NAMALWA (cell line): ENCODE measurements around the gene DNAH8.
A peak's percentile ranks its signal among the peaks of the same experiment; 100 is the strongest.
"Not testable (repeated sequence)": the region's sequence is repeated elsewhere in the genome, so short reads cannot be mapped to it uniquely, and the experiment has no call there.

Source experiments
- DNase-seq: peaks from one replicate; pipeline ENCODE4 v3.0.0-alpha.2; 2015; ENCODE audit warnings: low spot score

Gene DNAH8

DNA sequence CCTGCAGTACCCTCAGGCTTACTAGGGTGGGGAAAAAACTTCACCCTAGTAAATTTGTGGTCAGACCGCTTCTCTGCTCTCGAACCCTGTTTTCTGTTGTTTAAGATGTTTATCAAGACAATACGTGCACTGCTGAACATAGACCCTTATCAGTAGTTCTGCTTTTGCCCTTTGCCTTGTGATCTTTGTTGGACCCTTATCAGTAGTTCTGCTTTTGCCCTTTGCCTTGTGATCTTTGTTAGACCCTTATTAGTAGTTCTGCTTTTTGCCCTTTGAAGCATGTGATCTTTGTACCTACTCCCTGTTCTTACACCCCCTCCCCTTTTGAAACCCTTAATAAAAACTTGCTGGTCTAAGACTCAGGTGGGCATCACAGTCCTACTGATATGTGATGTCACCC lies 15.4 kb upstream of the DNAH8 start:
- not testable (repeated sequence) for DNase-seq

DNA sequence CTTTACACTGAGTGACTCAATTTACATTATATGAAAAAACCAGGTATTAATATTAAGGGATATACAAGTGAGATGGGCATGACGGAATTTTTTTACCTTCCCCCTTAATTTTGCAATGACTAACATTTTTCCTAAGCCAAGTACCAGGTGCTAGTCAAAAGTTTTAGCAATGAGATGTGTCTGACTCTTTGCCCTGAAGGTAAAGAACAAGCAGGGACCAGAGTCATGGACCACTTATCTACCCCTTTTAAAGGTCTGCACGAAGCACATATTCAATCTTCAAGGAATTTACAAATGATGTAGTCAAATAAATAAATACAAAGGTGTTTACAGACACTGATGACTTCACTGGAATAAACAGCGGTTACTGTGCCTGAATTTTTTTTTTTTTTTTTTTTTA lies 13.6 kb upstream of the DNAH8 start:
- no peak for DNase-seq

DNA sequence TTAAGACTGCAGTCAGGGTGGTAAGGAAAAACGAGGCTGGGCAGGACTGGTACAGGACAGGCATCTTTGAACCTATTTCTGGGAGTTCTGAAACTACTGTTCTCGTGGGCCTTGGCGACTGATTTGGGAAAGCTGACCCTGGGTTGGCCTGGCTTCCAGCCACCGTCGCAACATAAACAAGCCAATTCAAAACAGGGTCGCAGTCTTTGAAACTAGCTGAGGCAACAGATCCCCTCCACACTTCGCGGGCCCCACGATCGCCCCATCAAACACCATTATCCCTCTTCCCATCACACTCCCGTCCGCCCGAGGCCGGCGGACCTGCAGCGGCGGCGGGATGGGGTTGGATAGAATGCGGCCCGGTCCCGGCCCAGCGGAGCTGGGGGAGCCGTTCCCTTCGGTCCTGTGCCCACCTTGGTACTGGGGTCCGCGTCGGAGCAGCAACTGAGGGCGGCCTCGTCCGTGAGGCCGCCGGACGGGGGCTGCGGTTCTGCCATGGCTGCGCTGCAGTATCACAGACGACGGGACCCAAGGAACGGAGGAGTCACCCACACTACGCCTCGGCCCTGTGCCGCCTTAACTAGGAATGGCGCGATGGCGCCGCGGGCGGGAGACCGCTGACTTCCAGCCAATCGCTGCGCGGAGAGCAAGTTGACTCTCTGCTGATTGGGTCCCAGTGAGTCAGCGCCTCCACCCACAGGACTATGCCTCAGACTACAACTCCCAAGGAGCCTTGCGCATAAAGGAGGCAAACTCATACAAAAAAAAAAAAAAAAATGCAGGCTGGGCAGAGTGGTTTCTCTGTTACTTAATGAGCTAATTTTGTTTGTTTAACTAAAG lies 12.3 kb upstream of the DNAH8 start, which contains the start of gene GLO1:
GLO1 (minus strand) TSS at position 588 of the 840 bp plus-strand sequence; CDS start at position 497, 91 bp downstream.
- DNase-seq = peak; percentile 98

DNA sequence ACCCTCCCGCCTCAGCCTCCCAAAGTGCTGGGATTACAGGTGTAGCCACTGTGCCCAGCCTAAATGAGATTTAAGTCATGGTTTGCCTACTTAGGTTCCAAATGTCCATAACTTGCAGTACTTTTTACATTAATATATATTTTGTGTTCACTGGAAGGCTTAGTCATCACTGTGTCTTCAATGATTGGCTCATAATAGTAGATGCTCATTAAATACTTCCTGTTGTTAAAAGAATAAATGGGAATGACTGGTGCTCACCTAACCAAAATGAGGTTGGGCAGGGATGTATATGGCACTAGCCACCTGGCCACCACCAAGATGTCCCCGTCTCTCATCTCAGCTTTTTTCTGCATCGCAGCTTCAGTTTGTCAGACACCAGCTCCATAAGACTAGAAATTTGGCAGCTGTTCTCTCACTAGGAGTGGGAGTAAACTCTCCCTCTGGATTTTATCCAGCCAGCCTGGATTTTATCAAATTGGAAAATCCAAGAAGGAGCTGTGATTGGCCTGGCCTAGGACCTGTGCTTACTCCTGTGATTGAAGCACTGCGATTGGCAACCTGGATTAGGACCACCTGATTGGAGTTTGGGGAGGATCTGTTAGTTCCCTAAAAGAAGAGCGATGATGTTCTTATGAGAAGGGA lies 11.0 kb upstream of the DNAH8 start:
- no peak for DNase-seq

DNA sequence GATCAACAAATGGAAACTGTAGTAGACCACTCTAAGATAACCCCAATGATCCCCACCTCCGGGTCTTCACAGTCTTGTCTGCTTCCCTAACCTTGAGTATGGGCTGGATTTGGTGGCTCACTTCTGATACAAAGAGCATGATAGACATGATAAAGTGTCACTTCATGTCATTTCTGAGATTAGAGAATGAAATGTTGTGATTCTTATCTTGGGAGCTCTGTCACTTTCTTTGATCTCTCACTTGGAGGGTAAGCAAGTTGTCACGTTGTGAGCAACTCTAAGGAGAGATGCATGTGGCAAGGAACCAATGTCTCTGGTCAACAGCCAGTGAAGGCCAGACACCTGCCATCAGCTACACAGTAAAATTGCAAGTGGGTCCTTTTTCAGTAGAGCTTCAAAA lies 9.2 kb upstream of the DNAH8 start:
- DNase-seq = no peak

DNA sequence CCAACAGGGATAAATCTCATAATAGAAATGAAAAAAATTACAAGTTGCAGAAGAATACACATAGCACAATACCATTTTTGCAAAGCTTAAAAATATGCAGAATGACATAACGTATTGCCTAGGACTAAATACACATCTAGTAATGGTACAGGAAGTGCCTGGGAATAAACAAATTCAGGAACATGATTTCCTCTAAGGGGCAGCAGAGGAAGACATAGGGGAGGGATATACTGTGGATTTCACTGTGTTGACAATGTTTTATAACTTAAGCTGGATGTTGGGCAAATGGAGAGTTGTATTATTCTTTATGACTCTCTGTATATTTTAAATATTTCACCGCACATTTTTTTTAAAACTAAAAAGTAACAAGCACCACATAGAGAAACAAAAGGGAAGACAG lies 6.6 kb upstream of the DNAH8 start:
- DNase-seq = no peak

DNA sequence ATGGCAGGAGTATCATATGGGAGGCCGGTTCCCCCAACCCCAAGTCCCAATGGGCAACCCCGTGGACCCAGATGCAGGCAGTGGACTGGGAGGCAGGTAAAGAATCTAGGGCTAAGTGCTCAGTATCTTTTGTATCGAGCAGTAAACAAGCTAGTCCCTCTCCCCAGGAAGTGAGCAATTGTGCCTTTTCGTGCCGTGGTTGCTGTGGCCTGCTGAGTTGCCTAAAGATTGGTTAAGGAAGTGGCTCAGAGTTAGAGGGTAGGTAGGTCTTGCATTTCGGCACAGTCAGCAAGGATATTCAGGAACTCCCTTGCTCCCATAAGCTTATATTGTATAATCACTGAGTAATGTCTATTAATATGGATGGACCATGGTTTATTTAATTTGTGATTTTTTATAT lies 1.3 kb upstream of the DNAH8 start:
- DNase-seq = no peak

DNA sequence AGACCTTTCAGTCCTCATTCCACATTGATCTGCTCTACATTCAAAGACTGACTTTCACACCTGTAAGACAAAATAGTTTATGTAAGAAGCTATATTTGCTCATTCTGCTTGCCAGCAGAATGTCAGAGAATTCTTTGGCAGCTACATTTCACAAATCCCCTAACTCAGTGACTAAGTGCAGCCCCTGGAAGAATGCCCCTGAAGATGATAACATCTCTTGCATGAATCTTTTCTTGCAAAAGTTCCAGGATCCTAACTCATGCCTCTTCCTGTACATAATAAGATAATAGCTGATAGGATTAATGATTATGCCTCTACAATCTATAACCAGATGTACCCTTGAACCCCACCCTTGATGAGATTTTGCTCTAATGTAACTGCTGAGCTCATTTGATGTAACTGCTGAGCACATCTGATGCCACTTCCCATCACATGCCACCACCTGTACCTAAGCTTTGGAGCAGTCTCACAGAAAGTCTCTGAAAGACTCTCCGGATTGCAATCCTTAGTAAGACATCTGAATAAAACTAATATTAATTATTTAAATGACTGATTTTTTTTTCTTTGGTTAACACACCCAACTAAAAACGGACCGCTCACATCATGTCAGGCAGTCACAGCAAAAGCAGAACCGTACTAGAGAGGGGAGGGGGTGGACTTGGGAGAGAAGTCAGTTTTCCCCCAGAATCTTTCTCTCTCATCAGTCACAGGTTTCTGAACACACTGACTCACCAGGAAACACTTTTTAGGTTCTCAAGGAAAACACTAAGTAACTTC lies 684 bp upstream of the DNAH8 start:
- no peak for DNase-seq

DNA sequence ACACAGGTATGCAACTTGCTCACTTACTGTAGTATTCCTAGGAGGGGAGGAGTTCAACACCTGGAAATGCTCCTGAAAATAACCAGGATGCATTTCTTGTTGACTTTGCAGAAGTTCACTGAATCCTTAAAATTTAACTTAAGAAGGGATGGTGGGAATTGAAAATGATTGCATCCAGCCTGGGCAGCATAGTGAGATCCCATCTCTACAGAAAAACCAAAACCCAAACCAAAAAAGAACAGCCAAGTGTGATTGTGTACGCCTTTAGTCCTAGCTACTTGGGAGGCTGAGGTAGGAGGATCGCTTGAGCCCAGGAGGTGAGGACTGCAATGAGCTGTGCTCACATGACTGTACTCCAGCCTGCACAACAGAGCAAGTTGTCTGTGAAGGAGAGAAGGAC lies 1.7 kb downstream of the DNAH8 start:
- DNase-seq = no peak

DNA sequence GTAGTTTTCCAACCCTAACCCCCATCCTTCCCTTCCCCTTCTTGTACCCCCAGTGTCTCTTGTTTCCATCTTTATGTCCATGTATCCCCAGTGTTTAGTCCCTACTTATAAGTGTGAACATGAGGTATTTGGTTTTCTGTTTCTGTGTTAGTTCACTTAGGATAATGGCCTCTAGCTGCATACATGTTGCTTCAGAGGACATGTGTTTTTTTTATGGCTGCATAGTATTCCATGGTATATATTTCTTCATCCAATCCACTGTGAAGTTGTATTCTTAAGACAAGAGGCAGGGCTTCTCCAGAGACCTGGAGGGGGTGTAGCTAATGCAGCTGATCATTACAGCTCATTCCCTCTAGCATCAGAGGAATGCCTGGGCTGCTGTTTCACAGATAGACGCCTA lies 4.2 kb downstream of the DNAH8 start:
- DNase-seq = no peak

DNA sequence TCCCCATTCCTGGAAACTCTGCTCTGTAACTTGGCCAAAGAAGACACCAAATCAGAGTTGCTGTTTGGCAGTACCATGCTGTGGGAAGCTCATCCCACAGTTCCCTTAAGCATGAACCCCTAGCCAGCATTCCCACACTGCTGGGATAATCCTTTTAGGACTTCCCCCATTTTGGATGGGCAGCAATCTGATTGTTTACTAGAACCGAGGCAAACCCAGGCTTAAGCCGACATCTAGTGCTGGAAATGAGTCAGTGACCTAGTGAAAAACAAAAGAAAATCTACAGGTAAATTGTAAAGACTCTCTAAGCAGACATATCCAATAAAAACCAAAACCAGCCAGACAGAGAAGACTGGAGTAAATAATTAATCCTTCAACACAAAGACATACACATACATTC lies 5.2 kb downstream of the DNAH8 start:
- no peak for DNase-seq

DNA sequence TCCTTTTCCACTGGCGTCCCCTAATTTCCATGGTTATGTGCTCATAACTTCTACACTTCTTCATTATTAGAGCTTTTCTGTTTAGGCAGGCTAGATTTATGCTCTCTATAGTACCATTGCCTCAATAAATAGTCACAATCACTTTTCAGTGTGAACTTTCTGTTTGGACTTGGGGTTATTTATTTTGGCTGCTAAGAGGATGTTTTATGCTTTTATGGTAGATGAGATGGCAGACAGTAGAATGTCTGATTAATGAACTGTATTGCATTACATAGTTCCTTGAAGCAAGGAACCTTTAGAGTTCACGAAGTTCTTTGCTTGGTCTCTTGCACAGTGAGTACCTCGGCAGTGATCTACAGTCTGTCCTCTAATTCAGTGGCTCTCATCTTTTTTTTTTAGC lies 6.9 kb downstream of the DNAH8 start:
- DNase-seq = no peak

DNA sequence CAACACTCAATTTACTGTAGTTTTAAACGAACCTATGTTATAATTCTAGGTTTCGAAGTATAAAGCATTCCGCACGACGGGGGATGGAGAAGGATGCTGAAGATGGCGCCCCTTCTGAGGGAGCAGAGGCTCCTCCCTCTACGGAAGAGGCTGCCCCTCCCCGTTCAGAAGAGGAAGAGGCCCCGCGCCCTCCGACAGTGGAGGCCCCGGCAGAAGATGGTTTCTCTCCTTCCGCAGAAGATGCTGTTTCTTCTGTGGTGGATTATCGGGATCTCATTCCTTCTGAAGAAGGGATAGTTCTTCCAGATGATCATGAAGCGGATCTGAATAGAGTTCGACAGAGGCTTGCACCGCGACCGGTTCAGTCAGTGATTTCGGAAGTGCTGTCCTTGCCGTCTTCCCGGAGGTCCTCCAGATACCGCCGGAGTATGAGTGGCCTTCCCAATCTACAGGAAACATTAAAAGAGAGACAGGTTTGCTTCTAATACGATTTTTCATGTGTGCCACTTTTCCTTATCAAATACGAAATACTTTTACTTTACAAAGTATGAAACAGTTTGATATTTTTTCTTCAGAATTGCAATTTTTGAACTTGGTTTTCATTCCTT lies 7.7 kb downstream of the DNAH8 start:
- no peak for DNase-seq

DNA sequence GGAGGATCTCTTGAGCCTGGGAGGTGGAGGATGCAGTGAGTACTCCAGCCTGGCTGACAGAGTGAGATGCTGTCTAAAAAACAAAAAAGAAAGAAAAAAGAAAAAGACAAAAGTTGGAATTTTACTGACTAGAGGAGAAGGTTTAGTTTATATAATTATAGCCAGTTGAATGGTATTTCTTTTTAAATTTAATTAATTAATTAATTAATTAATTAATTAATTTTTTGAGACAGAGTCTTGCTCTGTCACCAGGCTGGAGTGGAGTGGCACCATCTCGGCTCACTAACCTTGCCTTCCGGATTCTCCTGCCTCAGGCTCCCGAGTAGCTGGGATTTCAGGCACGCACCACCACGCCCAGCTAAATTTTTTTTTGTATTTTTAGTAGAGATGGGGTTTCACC lies 8.7 kb downstream of the DNAH8 start:
- DNase-seq = no peak

DNA sequence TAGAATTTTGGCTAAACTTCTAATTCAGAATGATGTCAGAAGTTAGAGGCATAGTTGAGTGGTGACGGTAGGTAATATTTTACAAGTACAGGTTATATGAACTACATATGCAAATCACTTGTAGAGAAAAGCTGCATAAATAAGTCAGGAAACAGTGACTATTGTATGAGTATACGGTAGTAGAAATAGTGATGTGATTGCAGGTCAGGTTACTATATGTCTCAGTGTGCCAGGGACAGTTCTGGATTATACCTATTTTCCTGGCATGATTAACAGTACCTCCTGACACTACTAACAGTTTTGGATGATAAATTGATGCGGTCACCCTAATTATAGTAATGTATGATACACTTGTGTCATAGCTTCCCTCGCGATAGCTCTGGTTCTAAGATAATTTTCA lies 9.2 kb downstream of the DNAH8 start:
- DNase-seq = no peak

DNA sequence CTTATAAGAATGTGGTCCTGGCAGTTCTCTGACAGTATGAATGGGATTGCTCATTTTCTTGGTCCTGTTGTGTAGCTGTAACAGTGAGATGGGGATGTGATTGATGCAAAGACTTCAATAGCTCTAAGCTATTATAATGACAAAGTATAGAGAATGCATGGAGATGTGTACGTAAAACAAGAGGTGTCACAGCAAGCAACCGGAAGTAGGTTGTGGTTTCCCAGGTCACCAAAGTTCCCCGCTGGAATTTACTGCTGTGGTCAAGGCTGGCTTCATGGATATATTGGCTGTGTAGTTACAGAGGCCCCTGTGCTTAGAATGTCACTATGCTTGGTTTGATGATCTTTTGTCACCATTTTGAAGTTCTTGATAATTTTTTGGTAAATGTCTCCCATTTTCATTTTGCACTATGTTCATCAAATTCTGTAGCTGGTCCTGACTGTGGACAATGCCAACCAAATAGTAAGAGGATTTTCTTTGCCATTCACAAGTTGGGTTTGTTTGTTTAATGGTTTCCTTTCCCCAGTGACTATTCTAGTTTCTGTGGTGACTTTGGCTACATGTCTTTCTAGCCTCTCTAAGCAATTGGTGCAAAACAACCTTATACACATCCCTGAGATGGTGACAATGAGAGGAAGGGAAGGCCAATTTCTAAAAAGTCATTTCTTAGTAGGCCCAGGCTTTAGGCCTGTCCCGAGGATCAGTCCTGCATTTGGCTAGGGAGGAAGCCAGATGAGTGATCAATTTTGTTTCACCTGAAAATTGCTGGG lies 10.5 kb downstream of the DNAH8 start:
- DNase-seq = no peak

DNA sequence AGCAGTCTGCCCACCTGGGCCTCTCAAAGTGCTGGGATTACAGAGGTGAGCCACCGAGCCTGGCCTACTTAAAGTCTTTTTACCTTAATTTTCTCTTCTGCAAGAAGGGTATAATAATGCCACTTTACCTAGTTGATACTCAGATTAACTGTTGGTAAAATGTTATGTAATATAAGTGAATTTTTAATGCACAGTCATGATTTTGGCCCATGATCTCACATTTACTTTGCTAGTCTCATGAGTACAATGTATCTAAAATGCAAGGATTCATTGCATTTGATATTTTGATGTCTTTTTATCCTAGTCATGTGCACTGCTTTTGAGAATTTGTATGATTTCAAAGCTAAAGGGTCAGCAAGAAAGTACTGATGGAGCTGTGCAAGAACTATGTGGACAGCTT lies 13.1 kb downstream of the DNAH8 start:
- DNase-seq = no peak

DNA sequence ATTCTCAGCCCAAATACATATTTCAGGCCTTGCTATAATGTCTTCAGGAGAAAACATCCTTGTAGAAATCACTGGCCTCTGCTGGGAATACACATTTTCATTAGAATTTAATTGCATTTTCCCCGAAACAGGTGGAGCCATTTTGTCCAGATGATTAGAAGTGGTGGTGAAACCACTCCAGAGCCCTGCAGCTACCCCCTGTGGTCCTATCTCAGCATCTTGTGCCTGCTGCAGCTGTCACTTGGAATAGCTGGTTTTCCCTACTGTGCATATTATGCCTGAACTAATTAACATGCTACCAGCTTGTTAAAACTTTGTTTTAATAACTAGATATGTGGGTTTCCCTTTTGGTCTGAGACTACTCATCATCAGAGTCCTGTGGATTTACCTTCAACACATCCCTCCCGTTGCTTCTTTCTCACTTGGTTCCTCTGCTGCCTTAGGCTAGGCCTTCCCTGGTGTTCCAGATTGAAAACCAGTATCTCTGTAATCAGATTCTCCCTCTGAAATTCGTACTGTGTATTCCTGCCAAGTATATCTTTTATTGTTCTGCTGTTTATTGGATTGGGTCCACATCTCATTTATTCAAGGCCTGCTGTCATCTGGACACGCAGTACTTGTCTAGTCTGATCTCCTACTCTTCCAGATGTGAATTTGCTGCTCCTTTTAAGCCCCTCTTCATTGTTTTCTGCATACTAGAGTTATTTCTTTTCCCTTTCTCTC lies 15.2 kb downstream of the DNAH8 start:
- no peak for DNase-seq

DNA sequence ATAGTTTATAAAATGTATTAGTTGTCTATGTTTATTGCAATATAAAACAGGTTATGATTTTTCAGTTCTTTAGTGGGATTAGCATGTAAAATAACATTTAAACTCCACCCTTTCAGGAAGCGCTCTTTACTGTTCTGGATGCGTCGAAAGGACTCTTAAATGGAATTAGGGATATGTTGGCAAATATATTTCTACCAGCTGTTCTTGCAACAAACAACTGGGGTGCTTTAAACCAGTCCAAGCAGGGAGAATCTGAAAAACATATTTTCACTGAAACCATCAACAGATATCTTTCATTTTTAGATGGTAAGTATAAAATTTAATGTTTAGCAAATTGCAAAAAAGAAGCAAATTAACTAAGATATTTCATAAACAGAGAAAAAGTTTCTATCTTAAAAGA lies 21.8 kb downstream of the DNAH8 start:
- no peak for DNase-seq

DNA sequence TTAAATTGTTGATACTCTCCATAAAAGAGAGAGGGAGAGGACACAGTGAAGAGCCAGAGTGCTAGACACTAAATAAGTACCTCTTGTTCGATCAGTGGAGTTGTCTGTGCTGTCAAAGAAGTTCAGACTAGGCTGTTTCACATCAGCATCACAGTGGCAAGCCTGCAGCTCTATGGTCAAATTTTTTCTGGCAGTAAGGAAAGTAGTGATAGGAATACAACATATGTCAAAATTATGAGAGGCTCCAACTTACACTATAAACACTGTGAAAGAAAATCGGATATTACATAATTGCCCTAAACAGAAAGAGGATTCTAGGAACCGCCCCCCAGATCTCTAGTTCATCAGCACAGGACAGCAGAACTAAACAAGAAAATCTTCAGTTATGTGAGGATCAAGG lies 23.1 kb downstream of the DNAH8 start:
- no peak for DNase-seq

DNA sequence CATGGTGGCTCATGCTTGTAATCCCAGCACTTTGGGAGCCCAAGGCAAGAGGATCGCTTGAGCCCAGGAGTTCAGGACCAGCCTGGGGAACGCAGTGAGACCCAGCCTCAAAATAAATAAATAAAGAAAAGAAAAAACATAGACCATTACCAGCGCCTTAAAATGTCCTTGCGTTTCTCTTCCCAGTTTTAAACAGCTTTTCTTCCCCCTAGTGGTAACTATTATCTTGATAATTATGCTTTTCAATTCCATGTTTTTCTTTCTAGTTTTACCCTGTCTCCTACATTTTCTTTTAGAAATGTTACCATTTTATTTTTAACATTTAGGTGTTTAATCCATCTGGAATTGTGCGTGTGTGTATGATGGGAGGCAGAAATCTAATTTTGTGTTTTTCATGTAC lies 24.4 kb downstream of the DNAH8 start:
- no peak for DNase-seq
